NCI-H524 (cell line): ENCODE data around the gene LMF2.
A peak's percentile ranks its signal among the peaks of the same experiment; 100 is the strongest.
"Not testable (repeated sequence)": the region's sequence is repeated elsewhere in the genome, so short reads cannot be mapped to it uniquely, and the experiment has no call there.

Source experiments
- DNase-seq, 2 experiments: peaks; one replicate each; lab custom pipeline; 2025; lab: John Stamatoyannopoulos, UW

The LMF2 gene

DNA sequence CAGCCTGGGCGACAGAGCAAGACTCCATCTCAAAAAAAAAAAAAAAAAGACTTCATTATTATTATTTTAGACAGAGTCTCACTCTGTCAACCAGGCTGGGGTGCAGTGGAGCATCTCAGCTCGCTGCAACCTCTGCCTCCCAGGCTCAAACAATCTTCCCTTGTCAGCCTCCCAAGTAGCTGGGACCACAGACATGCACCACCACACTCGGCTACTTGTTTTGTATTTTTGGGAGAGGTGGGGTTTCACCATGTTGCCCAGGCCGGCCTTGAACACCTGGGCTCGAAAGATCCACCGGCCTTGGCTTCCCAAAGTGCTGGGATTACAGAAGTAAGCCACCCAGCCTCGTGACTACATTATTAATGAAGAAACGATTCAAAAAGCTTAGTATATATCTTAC lies 27.6 kb upstream of the LMF2 start:
- DNase-seq, result no peak

DNA sequence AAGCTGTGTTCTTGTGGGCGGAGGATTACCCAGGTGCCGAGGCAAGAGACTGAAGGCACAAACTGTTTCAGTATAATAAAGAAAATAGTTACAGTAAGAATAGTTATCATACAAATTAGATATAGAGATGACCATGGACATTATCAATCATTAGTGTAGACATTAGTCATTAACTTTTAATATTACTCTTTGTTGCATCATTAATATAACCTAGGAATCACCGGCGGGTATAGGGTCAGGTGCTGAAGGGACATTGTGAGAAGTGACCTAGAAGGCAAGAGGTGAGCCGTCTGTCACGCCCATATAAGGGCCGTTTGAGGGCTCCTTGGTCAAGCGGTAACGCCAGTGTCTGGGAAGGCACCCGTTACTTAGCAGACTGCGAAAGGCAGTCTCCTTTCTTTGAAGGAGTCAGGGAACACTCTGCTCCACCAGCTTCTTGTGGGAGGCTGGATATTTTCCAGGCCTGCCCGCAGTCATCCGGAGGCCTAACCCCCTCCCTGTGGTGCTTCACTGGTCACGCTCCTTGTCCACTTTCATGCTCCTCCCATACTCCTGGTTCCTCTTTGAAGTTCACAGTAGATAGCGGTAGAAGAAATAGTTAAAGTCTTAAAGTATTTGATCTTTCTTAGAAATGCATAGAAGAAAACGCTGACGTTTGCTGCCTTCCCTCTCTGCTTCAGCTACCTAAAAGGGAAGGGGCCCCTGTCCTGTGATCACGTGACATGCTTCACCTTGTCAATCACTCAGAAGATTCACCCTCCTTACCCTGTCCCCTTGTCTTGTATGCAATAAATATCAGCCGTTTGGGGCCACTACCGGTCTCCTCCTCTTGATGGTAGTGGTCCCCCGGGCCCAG lies 26.6 kb upstream of the LMF2 start:
- DNase-seq, result not testable (repeated sequence)

DNA sequence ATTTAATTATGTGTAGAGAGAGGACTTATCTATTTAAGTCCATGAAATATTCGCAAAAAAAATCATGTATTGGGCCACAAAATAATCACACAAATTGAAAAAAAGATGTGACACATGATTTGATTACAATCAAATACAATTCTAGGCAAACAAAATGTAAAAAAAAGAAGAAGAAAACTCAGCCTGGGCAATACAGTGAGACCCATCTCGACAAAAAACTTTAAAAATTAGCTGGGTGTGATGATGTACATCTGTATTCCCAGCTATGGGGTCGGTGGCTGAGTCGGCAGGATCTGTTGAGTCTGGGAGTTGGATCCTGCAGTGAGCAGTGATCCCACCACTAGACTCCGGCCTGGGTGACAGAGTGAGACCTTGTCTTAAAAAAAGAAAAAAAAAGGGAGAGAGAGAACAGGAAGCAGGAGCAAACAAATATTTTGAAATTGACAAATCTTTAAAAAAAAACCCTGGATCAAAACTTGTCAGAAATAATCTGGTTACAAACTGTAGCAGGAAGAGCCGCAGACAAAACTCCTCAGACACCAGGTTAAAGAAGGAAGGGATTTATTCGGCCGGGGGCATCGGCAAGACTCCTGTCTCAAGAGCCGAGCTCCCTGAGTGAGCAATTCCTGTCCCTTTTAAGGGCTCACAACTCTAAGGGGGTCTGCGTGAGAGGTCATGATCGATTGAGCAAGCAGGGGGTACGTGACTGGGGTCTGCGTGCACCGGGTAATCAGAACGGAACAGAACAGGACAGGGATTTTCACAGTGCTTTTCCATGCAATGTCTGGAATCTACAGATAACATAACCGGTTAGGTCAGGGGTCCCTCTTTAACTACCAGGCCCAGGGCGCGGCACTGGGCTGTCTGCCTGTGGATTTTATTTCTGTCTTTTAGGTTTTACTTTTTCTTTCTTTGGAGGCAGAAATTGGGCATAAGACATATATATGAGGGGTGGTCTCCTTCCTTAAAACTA lies 25.6 kb upstream of the LMF2 start:
- DNase-seq, result no peak

DNA sequence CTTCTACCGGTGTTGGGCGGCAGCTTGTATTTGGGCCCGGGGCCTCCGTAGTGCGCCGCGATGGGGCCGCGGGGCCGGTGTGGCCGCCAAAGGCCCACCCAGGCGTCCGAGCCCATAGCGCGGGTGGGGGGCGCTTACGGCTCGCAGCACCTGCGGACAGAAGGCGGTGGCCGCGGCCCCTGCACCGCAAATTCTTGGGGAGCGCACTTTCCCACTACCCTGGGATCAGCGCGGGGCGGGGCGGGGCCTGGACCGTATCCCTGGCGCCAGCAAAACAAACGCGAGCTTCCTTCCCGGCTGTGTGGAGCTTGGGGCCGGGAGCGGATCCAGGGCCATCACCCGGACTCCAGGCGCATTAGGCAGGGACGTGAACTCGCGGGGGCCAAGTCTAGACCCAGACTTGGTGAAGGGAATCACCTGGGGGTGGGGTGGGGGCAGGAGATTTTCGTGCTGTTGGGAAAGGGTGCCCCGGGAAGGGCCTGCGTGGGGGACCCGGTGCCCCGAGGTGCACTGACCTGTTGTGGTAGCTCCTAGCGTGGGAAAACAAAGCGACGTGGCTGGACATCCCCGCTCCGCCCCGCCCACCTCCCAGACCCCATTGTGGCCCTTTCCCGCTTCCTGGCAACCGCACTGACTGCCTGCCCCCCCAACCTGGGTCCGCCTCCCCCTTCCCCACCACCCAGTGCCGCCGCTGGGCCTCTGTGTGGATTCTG lies 24.6 kb upstream of the LMF2 start:
- DNase-seq, result peak in 1 of 2 experiments; percentile 29

DNA sequence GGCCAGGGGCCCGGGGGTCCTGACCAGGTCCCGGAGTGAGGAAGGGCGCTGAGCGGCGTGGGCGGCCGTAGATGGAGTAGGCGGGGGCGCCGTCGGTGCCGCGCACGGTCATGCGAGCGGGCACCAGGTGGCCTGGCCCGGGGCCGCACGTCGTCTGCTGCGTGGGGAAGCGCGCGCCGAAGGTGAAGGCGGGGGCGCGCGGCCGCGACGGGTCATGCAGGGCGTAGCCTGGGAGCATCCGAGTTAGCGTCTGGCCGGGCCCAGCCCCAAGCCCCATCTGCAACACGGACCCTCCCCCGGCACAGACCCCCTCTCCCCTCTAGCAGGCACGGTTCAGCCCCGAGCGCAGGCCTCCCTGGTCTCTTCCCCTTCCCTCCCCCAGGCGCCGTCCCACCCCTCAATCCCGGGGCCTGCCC lies 24.1 kb upstream of the LMF2 start:
- DNase-seq, result peak in 1 of 2 experiments; percentile 49

DNA sequence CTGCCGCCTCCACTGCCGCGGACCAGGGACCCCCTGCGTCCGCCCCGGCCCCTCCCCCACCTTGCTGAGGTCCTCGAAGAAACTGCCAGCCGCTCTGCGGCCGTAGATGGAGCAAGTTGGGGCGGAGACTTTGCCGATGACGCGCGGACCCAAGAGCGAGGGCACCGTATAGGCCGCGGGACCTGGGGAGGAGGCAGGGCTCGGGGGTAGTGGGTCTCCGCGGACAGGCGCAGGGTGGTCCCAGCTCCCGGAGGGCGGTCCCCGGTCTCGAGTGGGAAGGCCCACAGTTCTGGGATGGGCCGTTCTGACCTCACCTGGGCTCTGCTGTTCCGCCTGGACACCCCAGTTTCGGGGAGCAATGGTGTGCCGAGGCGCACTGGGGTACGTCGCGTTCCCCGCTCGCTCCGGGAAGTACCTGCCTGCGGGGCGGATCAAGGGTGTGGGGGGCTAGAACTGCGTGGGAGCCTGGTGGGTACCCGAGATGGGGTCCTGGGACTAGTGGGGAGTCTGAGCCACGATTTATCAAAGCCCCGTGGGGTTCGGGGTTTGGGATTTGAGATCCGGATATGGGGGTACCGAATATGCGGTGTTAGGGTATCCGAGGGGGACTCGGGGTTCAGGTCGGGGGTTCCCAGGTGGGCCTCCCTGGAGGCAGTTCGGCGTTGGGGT lies 23.5 kb upstream of the LMF2 start:
- DNase-seq, result peak; percentile 32 to 58

DNA sequence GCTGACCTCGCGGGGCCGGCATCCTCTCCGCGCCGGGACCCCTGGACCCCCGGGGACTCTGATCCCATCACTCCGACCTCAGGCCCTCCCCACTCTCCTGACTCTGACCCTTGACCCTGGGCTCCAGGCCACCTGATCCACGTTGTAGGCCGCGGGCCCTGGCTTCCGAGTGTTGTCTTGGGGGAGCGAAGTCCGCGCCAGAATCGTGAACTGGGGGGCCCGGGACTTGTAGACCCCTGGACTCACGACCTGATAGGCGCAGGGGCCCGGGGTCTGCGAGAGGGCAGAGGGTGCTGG lies 23.0 kb upstream of the LMF2 start:
- no peak for DNase-seq

DNA sequence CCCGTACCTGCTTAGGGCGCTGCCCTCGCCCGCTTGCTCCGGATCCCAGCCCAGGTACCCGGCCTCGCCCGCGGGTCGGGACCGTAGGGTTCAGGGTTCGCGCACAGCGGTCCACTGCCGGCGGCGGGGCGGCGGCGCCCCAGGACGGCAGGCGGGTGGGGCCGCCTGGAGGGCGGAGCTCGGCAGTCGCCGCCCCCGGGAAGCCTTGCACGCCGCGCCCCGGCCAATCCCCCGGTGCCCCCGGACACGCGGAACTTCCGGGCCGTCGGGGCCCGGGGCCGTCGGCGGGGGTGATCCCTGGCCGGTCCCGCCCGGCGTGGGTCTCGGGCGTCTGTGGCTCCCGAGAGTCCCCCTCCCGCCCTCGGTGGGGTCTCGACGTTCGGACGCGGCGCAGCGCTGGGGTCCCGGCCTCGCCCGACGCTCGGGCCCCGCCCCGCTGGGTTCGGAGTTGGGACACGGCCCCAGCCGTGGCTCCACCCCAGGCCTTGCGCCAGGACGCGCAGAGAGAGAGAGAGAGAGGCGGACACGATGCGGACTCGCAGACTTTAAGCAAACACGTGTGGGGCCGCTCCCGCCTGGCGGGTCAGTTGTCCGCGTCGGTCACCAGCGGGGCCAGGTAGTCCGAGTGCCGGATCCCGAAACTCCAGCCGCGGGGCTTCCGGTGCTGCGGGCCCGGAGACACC lies 22.5 kb upstream of the LMF2 start, which contains the start of gene TYMP:
Gene TYMP (minus strand): TSS at position 116 of the 683 bp plus-strand sequence. CDS start 303 bp downstream, outside the sequence.
- DNase-seq, result no peak

DNA sequence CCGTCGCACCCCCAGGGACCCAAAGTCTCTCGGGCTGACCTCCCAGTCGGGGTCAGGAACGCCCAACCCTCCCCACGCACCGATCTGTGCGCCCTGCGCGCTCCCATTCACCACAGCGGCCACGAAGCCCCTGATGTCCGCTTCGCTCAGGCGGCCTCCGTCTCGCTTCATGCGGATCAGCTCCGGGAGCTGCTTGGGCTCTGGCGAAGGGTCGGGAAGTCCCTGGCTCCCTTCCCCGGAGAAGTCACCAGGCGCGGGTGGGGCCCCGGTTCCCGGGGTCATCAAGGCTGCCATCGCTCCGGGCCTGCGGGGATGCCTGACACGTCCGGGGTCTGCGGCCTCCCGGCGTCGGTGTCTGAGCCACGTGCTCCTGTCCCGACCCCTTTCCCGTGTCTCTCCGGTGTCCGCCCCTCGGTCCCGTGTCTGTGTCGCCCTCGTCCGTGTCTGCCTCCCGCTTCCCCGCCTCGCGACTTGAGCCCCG lies 22.0 kb upstream of the LMF2 start:
- DNase-seq, result no peak

DNA sequence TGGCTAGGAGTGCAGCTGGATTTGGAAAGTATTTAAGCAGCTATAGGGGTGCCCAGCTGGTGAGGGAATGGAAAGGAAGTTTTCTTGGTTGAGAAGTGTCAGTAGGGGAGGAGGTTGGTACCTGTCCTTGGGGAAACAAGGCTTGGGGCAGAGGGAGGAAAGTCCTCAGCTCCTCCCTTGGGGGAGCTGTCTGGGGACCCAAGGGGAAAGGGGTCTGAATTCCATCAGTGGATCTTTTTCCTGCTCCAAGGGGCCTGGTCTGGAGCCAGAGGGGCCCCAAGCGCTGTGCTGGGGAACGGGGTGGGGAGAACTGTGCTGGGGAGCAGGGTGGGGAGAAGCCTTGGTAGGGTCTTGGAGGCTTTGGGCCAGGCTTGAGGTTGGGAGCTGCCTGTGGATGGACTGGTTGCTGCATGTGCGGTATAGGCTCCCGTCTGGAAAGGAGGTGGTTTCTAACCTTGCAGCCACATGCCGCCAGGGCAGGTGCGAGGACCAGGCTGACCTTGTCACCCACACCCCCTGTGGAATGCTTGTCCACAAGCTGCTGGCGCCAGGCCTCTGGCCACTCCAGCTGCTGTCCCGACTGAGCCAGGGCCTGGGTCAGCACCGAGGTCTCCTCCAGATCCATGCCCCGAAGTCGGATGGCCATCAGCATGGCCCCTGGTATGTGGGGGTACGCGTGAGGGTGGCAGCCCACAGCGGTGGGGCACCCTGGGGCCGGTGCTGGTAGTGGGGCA lies 21.3 kb upstream of the LMF2 start:
- no peak for DNase-seq

DNA sequence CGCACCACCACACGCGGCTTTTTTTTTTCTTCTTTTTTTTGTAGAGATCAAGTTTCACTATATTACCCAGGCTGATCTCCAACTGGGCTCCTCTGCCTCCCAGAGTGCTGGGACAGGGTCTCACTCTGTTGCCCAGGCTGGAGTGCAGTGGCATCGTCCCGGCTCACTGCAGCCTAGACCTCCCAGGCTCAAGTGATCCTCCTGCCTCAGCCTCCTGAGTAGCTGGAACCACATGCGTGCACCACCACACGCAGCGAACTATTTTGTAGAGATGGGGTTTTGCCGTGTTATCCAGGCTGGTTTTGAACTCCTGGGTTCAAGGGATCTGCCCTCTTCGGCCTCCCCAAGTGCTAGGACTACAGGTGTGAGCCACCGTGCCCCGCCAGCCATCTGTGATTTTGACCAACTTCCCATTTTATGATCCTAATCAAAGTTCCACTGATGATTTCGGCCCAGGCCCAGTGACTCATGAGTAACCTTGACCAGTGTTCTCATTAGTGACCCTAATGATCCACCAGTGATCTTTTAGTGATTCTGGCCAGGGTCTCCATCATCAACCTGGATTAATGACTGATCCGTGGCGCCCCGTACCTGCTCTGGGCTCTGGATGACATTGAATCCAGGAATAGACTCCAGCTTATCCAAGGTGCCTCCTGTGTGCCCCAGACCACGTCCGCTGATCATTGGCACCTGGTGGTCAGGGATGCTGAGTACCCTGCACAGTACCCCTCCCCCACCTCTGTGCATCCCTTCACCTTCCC lies 20.6 kb upstream of the LMF2 start:
- peak in 1 of 2 experiments; percentile 33 for DNase-seq

DNA sequence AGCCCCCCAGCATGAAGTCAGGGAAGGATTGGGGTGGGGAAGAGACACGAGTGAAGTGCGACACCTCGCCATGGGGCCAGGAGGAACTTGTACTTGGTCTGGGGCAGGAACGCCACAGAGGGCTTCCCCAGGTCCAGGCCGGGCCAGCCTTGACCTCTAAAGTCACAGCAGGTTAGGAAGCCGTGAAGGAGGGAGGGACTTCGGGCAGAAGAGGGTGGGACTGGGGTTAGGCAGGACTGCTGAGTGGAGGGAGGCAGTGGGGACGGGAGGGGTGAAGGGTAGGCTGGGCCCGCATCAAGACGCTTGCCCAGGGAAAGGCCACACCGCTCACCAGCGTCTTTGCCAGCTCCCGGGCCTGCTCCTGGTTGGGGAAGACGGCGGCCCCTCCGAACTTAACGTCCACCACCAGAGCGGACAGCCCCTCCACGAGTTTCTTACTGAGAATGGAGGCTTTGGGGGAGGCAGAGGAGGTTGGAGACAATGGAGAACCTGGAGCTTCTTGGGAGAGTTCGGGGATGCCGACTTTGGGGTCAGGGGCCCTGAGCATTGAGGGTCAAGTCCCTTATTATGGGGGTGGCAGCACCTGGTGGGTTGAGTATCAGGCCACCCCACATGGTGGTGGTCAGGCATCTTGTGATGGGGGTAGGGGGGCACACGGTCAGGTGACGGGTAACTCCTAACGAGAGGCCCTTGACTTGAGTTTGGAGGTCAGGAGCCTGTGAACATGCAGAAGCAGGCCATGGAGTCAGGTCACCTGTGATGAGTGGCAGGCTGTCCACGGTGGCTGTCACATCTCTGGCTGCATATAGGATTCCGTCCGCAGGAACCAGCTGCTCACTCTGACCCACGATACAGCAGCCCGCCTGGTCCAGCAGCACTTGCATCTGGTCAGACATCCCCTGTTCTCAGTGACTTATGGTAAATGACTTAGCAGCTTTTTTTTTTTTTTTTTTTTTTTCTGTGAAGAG lies 19.6 kb upstream of the LMF2 start:
- DNase-seq, result peak in 1 of 2 experiments; percentile 16

DNA sequence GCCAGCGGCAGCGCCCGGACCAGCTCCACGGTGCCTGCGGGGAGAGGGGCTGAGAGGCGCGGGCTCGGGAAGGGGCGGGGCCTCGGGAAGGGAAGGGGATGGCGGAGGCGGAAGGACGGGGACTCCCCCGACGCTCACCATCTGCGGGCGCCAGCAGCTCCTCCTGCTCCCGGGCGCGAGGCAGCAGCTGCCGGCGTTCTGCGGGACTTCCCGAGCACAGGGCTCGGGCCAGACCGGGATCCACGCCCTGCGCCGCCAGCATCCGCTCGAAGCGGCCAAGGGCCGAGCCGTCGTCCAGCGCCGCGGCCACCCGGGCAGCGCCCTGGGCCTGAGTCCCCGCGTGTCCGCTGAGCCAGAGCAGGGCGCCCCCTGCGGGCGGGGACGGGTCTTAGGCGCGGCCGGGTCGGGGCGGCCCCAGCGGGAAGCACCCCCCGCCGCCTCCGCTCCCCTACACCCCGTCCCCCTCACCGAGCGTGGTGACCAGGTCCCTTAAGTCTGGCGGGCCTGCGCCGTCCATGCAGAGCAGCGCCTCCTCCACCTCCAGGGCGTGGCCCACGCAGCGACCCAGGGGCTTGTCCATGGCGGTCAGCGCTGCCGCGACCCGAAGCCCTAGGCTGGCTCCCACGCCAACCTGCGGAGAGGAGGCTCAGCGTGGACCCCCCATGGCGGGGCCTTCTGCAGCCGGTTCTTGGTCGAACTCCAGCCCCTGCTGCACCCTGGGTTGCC lies 18.8 kb upstream of the LMF2 start:
- DNase-seq, result peak; percentile 63 to 74

DNA sequence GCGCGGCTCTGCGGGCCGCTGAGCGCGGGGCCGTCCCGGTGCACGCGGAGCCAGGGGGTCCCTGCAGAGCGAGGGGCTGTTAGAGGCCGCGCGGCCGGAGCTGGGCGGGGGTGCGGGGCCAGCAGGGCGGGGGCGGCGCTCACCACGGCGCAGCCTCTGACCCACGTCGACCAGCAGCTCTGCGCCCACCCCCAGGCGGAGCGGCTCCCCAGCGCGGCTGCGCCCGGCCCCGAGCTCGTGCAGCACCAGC lies 18.3 kb upstream of the LMF2 start:
- no peak for DNase-seq

DNA sequence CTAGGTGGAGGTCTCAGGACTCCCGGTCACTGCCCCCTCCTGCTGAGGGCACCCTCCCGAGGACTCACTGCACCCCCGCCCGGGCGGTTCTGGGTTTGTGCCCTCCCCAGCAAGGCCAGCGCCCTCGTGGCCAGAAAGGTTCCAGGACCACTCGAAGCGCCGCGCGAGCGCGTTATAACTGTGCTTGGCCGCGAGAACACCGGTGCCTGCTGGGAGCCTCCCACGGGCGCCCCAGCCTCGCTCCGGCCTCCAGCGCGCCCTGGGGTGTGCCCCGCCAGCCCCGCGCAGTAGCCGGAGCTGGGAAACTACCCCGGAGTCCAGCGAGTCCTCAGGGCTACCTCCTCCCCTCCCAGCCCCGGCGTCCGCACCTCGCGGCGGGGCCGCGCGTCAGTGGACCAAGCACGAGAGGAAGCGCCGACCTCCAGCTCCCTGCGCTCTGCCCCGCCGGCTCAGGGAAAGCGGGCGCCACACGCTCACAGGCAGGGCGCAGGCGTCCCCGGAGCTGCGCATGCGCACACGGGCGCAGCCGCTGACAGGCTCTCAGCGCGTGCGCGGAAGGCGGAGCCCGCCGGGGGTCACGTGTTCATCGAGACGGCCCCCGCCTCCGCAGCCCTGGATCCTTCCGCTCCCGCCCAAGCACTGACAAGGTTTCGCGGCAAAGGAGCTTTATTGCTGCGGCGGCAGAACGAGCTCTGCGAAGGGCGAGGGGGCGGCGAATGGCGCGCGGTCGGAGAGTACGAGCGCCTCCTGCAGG lies 17.8 kb upstream of the LMF2 start, which contains the start of gene SCO2:
Gene SCO2 (minus strand): TSS at position 495 of the 754 bp plus-strand sequence. CDS start 1,187 bp downstream, outside the sequence.
- peak; percentile 91 to 98 for DNase-seq

DNA sequence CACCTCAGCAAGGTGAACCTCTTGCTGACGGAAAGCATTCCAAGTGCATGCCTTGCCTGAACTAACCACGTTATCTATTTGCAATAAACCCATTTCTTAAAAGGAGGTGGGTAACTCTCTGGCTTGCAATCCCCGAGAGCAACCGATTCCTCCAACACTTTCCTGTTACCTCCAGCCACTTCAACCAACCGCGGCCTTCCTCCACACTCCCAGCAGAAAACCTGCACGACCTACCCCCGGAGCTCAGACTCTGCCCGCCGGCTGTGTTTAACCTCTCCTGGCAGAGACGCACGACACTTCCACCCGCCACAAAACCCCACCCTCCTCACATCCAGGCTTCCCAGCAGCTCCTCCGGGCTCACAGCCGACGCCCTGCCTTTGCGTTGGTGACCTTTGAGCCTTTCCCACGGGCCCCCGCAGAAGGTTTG lies 17.2 kb upstream of the LMF2 start:
- no peak for DNase-seq
